Jurkat, Clone E6-1 (cell line): ENCODE measurements around the gene DNAJB13.
"Not testable (repeated sequence)": the region's sequence is repeated elsewhere in the genome, so short reads cannot be mapped to it uniquely, and the experiment has no call there.

Experiments used
- DNase-seq: peaks from one replicate; pipeline ENCODE4 v3.0.0-alpha.2; 2011; ENCODE audit warnings: low read depth, low spot score
- H3K4me3 ChIP-seq: 2 replicates; pipeline ENCODE4 v1.5.1; 2011; ENCODE audit warnings: mild to moderate bottlenecking, low read length, control low read depth, moderate library complexity

The DNAJB13 gene

GRCh38 chr11:73972620-73973449, 22.0 kb downstream of the DNAJB13 start:
- no peak for DNase-seq
- no peak overlapping the region for H3K4me3 ChIP-seq

GRCh38 chr11:73974604-73975478, 24.0 kb downstream of the DNAJB13 start:
- H3K4me3 ChIP-seq = no peak overlapping the region
- no peak for DNase-seq

- no peak overlapping the region for H3K4me3 ChIP-seq
- no peak for DNase-seq
Measured at GRCh38 chr11:73975479-73975757, 24.6 kb downstream of the DNAJB13 start.

GRCh38 chr11:73976451-73977151, 25.8 kb downstream of the DNAJB13 start:
- no peak overlapping the region for H3K4me3 ChIP-seq
- no peak for DNase-seq

DNA sequence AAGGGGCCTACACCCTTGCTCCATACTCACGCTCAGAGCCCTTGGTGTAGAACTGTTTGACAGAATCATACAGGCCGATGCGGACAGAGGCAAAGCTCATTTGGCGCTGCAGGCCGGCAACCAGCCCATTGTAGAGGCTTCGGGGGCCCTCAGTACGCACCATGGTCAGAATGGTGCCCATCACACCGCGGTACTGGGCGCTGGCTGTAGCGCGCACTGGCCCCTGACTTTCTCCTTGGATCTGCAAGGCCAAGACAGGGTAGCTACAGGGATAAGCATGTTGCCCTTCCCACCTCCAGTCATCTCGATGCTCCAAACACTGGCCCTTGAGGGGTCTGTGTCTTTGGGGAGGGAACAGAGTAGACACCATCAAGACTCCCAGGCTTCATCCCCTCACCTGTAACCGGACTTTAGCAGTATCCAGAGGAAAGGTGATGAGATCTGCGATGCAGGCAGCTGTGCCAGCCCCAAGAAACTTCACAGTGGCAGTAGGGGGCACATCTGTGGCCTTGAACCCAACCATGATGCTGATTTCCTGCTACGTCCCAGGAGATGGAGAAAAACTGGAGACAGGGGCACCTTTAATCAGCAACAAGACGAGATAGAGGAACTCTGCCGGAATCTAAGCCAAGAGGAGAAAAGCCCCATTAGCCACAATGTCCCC, 27.2 kb downstream of the DNAJB13 start:
- H3K4me3 ChIP-seq = no peak overlapping the region
- no peak for DNase-seq

DNA sequence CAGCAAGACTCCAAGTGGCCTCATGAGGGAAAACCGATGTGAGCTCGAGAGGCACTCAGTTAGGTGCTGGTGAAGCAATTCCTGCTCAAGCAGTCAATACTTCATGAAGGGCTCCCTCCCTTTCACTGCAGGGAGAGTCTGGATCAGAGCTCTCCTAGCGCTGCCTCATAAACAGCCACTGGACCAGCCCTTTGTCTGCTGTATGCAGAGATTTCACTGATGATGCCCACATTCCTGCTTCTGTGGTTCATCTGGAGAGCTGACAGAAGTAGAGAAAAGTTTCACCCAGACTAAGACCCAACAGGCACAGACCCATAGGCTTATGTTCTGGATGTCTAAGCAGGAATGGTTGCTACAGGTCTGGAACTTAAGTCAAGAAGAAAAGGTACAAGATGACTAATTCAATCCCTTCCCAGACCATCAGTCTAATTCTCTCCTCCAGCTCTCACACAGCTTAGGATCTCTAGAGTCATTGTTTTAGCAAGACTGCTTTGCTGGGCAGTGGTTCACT, 27.8 kb downstream of the DNAJB13 start:
- H3K4me3 ChIP-seq = no peak overlapping the region
- no peak for DNase-seq

- peak overlapping the region; percentile 86 for H3K4me3 ChIP-seq
- peak; percentile 93 for DNase-seq
Measured at GRCh38 chr11:73980001-73980961, 29.5 kb downstream of the DNAJB13 start.

GRCh38 chr11:73981051-73981805, 30.4 kb downstream of the DNAJB13 start:
- DNase-seq = no peak
- H3K4me3 ChIP-seq = peak overlapping the region; percentile 86

GRCh38 chr11:73982595-73982989, 31.8 kb downstream of the DNAJB13 start, which contains the start of gene UCP2:
Gene UCP2 (minus strand): TSS chr11:73982843. CDS start chr11:73978378, 4,465 bp downstream.
- H3K4me3 ChIP-seq = peak within 1 kb of the TSS; percentile 86
- DNase-seq = peak; percentile 67

GRCh38 chr11:73982990-73983740, 32.3 kb downstream of the DNAJB13 start:
- peak overlapping the region; percentile 86 for H3K4me3 ChIP-seq
- peak; percentile 95 for DNase-seq

DNA sequence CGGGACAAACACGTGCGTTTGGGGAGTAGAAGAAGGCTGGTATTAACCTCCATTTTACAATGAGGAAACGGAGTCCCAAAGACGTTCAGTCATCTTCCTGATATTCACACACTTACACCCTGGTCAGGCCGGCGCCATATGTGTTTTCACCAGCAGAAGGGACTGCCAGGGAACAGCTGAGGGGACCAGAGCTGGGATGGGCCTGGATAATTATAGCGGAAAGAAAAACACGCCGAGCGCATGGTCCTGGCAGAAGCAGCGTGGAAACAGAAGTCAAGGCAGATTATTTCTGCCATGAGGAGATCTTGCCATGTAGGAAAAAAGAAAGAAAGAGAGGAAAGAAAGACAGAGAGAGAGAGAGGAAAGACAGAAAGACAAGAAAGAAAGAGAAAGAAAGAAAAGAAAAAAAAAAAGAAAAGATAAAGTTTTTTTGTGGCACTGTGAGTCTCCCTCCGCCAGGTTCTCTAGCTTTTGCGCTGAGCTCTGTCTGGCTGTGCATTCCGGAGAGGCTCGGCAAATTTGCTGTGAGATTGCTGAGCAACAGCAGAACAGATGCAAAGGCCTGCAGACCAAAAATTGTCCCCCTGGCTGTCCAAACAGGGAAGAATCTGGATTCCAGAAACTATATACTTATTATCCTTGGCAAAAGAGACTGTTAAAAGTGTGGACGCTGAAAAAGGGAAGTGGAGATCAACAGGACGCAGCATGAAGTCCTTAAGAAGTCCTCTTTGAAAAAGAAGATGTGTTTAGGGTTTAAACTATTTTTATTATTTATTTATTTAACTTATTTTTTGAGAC, 33.1 kb downstream of the DNAJB13 start:
- peak overlapping the region; percentile 86 for H3K4me3 ChIP-seq
- DNase-seq = no peak

DNA sequence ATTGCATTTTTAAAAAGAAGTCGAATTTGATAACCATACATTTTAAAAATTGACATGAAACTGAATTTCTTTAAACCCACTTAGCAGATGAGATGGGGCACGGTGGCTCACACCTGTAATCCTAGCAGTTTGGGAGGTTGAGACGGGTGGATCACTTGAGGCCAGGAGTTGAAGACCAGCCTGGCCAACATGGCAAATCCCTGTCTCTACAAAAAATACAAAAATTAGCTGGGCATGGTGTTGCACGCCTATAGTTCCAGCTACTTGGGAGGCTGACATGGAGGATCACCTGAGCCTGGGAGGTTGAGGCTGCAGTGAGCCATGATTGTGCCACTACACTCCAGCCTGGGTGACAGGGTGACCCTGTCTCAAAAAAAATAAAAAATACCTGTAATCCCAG, 34.8 kb downstream of the DNAJB13 start:
- H3K4me3 ChIP-seq = not testable (repeated sequence)

DNA sequence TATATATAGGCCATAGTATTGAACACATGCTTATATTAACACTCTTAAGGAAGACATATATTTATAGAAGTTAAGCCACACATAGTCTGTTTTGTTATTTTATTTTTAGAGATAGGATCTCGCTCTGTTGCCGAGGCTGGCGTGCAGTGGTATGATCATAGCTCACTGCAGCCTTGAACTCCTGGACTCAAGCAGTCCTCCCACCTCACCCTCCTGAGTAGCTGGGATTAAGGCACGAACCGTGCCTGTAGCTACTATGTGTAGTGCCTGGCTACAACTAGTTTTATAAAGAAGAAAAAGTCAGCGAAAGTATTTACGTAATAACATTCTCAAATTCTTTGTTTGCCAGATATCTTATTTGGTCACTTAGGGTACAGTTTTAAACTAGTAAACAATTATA, 37.4 kb downstream of the DNAJB13 start:
- DNase-seq = no peak
- no peak overlapping the region for H3K4me3 ChIP-seq

More for the DNA sequence above, 34.8 kb downstream of the DNAJB13 start:
- DNase-seq = not testable (repeated sequence)

- no peak overlapping the region for H3K4me3 ChIP-seq
- no peak for DNase-seq
Measured at GRCh38 chr11:73989156-73989555, 38.3 kb downstream of the DNAJB13 start.

- no peak for DNase-seq
- H3K4me3 ChIP-seq = no peak overlapping the region
Measured at GRCh38 chr11:73990730-73991129, 39.9 kb downstream of the DNAJB13 start.
